ENCODE data around the gene TYK2.
A peak's percentile ranks its signal among the peaks of the same experiment; 100 is the strongest.

- TF ChIP-seq FOXA1 (IDR thresholded peaks at IDR 0.05): no peak
- no peak for TF ChIP-seq CTCF (IDR thresholded peaks at IDR 0.05; ENCODE audit: low read depth, low read length, missing input control)
- no peak for TF ChIP-seq RAD21 (IDR thresholded peaks at IDR 0.05)
- no peak for TF ChIP-seq RXRA (IDR thresholded peaks at IDR 0.05)
- no peak for TF ChIP-seq TAF1 (conservative IDR thresholded peaks at IDR 0.05)
- TF ChIP-seq HNF4A (conservative IDR thresholded peaks at IDR 0.05): no peak
- TF ChIP-seq REST (IDR thresholded peaks at IDR 0.05): no peak
- TF ChIP-seq YY1 (IDR thresholded peaks at IDR 0.05): peak; percentile 98
- no peak for TF ChIP-seq MAX (IDR thresholded peaks at IDR 0.05)
- TF ChIP-seq JUND (IDR thresholded peaks at IDR 0.05): no peak
- TF ChIP-seq GABPA (IDR thresholded peaks at IDR 0.05 in 1 of 2, conservative IDR thresholded peaks at IDR 0.05 in 1 of 2): peak in 1 of 2 donors; percentile 65
- no peak for TF ChIP-seq ATF3 (IDR thresholded peaks at IDR 0.05)
Observed at GRCh38 chr19:10315335-10316214, 64.8 kb downstream of the TYK2 start, which contains the start of gene FDX2.

Data from liver (tissue), 3 donors.